K562 (cell line): ENCODE data around the gene HOXB6. TPM values are rescaled to one million over a fixed set of nuclear protein-coding genes. Genes with fewer than 3 reads are reported as not detected.
A peak's percentile ranks its signal among the peaks of the same experiment; 100 is the strongest.

Source experiments
- CBX1 ChIP-seq: sonication (generic); IDR thresholded peaks from 2 replicates; pipeline ENCODE4 v1.6.1; 2016; ENCODE audit warnings: antibody characterized with exemption, low read depth, mild to moderate bottlenecking
- CEBPB ChIP-seq: fragments of 450-650 bp; IDR thresholded peaks from 2 replicates; pipeline ENCODE4 v1.6.1; 2016; ENCODE audit warnings: missing genetic modification characterization, missing compliant biosample characterization
- FOXJ3 ChIP-seq: sonication (generic); formaldehyde crosslinking; IDR thresholded peaks from 2 replicates; pipeline ENCODE4 v1.4.0; 2020; ENCODE audit warnings: mild to moderate bottlenecking, missing genetic modification reagents
- GTF2A2 ChIP-seq: IDR thresholded peaks from 2 replicates; pipeline ENCODE4 v1.6.1; 2016; ENCODE audit warnings: mild to moderate bottlenecking, missing genetic modification characterization, missing compliant biosample characterization
- HNRNPUL1 ChIP-seq: fragments of 200-400 bp; formaldehyde crosslinking; IDR thresholded peaks from 2 replicates; pipeline ENCODE4 v1.6.1; 2017; ENCODE audit warnings: low read length
- IFI16 ChIP-seq: fragments of 250-450 bp; sonication (Bioruptor Pico); IDR thresholded peaks from 2 replicates; pipeline ENCODE4 v2.1.2; 2022; ENCODE audit warnings: mild to moderate bottlenecking, inconsistent platforms
- JUN ChIP-seq, 2 experiments: sonication (generic) in 1 of 2; formaldehyde crosslinking in 1 of 2; IDR thresholded peaks; 2 replicates each; pipeline versions ENCODE4 v1.6.1 to v1.8.0; 2012 to 2022; ENCODE audit warnings: borderline replicate concordance in 2 of 2, mild to moderate bottlenecking in 2 of 2, improper control_type of control experiment in 1 of 2, low read depth in 1 of 2, low read length in 1 of 2, missing genetic modification reagents in 1 of 2
- KDM4B ChIP-seq, 2 experiments: fragments of 450-650 bp in 1 of 2; sonication (generic) in 1 of 2; IDR thresholded peaks; 2 replicates each; pipeline ENCODE4 v1.6.1; 2016 to 2017; ENCODE audit warnings: borderline replicate concordance in 2 of 2, antibody characterized with exemption in 1 of 2, low read depth in 1 of 2, mild to moderate bottlenecking in 1 of 2
- LCOR ChIP-seq: sonication (generic); formaldehyde crosslinking; IDR thresholded peaks from 2 replicates; pipeline ENCODE4 v1.8.0; 2022; ENCODE audit warnings: mild to moderate bottlenecking, missing genetic modification reagents
- MAFF ChIP-seq: IDR thresholded peaks from 2 replicates; pipeline ENCODE4 v1.6.1; 2012; ENCODE audit warnings: low read length, improper control_type of control experiment
- MBD2 ChIP-seq: sonication (generic); IDR thresholded peaks from 2 replicates; pipeline ENCODE4 v1.6.1; 2016; ENCODE audit warnings: low read depth, borderline replicate concordance
- NUFIP1 ChIP-seq: fragments of 450-650 bp; IDR thresholded peaks from 2 replicates; pipeline ENCODE4 v1.6.1; 2018; ENCODE audit not compliant: partially characterized antibody
- SMARCA4 ChIP-seq: fragments of 450-650 bp; IDR thresholded peaks from 2 replicates; pipeline ENCODE4 v1.6.1; 2016
- SOX6 ChIP-seq: fragments of 450-650 bp; IDR thresholded peaks from 2 replicates; pipeline ENCODE4 v1.6.1; 2014; ENCODE audit warnings: mild to moderate bottlenecking
- SREBF2 ChIP-seq: sonication (generic); formaldehyde crosslinking; IDR thresholded peaks from 2 replicates; pipeline ENCODE4 v1.4.0; 2020; ENCODE audit warnings: mild to moderate bottlenecking, missing genetic modification reagents
- THRAP3 ChIP-seq: fragments of 450-650 bp; IDR thresholded peaks from 2 replicates; pipeline ENCODE4 v1.6.1; 2016; ENCODE audit warnings: mild to moderate bottlenecking, inconsistent platforms, borderline replicate concordance
- ZNF121 ChIP-seq: sonication (generic); formaldehyde crosslinking; conservative IDR thresholded peaks from 2 replicates; pipeline ENCODE4 v1.8.0; 2022; ENCODE audit warnings: missing genetic modification reagents
- ZNF354B ChIP-seq: fragments of 250-450 bp; sonication (Bioruptor Pico); IDR thresholded peaks from 2 replicates; pipeline ENCODE4 v1.4.0; 2020
- ZNF778 ChIP-seq: fragments of 450-650 bp; formaldehyde crosslinking; IDR thresholded peaks from 2 replicates; pipeline ENCODE4 v1.4.0; 2020; ENCODE audit warnings: mild to moderate bottlenecking, moderate library complexity
- polyA plus RNA-seq, 8 experiments: library from polyadenylated mRNA; depleted of rRNA in 4 of 8; stranded (reverse) in 5 of 8; unstranded in 3 of 8; fragments of >200 nt; fragmentation: Nextera tagmentation in 2 of 8; fragmentation: Illumina TruSeq in 1 of 8; extraction: Ambion mirVana in 2 of 8; extraction: Trizol in 1 of 8; gene quantifications; 2 replicates each; pipeline versions ENCODE4 v1.2.1 to v1.2.3, GENCODE V29; 2011 to 2014; ENCODE audit warnings: inconsistent platforms in 1 of 8, missing spikeins in 1 of 8
- total RNA-seq, 7 experiments: library from RNA; depleted of rRNA in 6 of 7; stranded (reverse); fragments of >200 nt in 6 of 7; fragmentation: Illumina TruSeq in 2 of 7; extraction: Trizol in 2 of 7; gene quantifications; 2 replicates each; pipeline versions ENCODE4 v1.2.1 to v1.2.3, GENCODE V29; 2011 to 2021; ENCODE audit warnings: low replicate concordance in 1 of 7
- TF ChIP-seq, protein P1 (sequence below): fragments of 450-650 bp; IDR thresholded peaks from 2 replicates; pipeline ENCODE4 v1.6.1; 2016; ENCODE audit warnings: borderline replicate concordance
- TF ChIP-seq, protein P2 (sequence below): fragments of 450-650 bp; formaldehyde crosslinking; IDR thresholded peaks from 2 replicates; pipeline ENCODE4 v1.4.0; 2020; ENCODE audit warnings: mild to moderate bottlenecking, mixed read lengths
- TF ChIP-seq, protein P3 (sequence below): IDR thresholded peaks from 2 replicates; pipeline ENCODE4 v1.6.1; 2011; ENCODE audit not compliant: insufficient read length; ENCODE audit errors: extremely low read depth
- TF ChIP-seq, protein P4 (sequence below): sonication (generic); formaldehyde crosslinking; IDR thresholded peaks from 2 replicates; pipeline ENCODE4 v1.8.1; 2023; ENCODE audit warnings: mild to moderate bottlenecking, missing genetic modification reagents

The HOXB6 gene
- total and polyA plus RNA-seq, 9 of the 15 experiments (the other 6 are each of a cell fraction or from before 2014, with no cell fraction given): 1.2 to 14.8 (median 4.9) TPM

DNA sequence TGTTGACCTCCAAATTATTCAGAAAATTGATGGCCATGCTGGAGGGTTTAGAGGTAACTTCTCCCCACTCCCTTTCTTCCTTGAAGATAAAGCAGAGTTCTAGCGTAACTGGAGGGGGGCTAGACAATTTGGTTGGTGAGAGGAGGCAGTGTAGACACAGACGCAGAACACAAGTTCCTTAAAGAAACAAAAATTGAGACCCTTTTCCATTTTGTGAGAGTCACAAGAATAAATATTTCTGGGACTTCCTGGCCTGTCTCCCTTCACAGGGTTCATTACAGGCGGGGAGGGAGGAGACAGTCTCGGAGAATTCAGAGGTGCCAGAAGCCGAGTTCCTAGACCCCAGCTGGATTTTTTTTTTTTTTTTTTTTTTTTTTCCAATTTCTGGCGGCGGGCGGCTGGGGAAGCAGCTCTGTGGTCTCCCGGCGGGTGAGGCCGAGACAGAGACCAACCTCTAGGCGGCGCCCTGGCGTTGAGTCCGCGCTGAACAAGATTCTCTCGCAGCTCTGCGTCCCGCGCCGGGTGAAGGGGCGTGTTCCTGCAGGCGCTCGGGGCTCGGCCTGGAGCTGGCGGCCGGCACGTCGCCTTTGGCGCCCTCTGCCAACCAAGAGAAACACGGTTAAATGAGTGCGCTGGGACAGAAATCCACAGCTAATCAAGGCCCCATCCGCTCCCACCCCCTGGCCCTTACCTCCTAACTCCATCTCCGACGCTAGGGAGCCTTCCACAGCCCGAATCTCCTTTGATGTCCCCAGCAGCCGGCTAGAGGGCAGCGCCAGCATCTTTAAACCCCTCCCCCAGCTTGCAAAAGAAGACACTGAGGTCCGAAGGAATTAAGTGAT lies 31.6 kb upstream of the HOXB6 start (continued):
- TF ChIP-seq, protein P1, sequence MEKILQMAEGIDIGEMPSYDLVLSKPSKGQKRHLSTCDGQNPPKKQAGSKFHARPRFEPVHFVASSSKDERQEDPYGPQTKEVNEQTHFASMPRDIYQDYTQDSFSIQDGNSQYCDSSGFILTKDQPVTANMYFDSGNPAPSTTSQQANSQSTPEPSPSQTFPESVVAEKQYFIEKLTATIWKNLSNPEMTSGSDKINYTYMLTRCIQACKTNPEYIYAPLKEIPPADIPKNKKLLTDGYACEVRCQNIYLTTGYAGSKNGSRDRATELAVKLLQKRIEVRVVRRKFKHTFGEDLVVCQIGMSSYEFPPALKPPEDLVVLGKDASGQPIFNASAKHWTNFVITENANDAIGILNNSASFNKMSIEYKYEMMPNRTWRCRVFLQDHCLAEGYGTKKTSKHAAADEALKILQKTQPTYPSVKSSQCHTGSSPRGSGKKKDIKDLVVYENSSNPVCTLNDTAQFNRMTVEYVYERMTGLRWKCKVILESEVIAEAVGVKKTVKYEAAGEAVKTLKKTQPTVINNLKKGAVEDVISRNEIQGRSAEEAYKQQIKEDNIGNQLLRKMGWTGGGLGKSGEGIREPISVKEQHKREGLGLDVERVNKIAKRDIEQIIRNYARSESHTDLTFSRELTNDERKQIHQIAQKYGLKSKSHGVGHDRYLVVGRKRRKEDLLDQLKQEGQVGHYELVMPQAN: no peak
- no peak for TF ChIP-seq MBD2
- TF ChIP-seq, protein P2, sequence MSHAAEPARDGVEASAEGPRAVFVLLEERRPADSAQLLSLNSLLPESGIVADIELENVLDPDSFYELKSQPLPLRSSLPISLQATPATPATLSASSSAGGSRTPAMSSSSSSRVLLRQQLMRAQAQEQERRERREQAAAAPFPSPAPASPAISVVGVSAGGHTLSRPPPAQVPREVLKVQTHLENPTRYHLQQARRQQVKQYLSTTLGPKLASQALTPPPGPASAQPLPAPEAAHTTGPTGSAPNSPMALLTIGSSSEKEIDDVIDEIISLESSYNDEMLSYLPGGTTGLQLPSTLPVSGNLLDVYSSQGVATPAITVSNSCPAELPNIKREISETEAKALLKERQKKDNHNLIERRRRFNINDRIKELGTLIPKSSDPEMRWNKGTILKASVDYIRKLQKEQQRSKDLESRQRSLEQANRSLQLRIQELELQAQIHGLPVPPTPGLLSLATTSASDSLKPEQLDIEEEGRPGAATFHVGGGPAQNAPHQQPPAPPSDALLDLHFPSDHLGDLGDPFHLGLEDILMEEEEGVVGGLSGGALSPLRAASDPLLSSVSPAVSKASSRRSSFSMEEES: no peak
- TF ChIP-seq KDM4B (IDR thresholded peaks at IDR 0.05; ENCODE audit: borderline replicate concordance in 2 of 2, low read depth in 1 of 2): no peak
- TF ChIP-seq LCOR (CRISPR knock-in tag): 0 out of 2 replicates have a peak, but pooled peaks have one; percentile 37
- no peak for TF ChIP-seq ZNF121 (CRISPR knock-in tag)
- no peak for TF ChIP-seq HNRNPUL1
- no peak for TF ChIP-seq THRAP3
- TF ChIP-seq SOX6: 0 out of 2 replicates have a peak, but pooled peaks have one; percentile 44
- TF ChIP-seq NUFIP1: no peak
- no peak for TF ChIP-seq CEBPB (tag)
- no peak for TF ChIP-seq ZNF778
- TF ChIP-seq SREBF2 (CRISPR knock-in tag): no peak
- 0 out of 2 replicates have a peak, but pooled peaks have one; percentile 45 for TF ChIP-seq CBX1
- peak; percentile 82 for TF ChIP-seq SMARCA4
- TF ChIP-seq ZNF354B (CRISPR knock-in tag): no peak
- no peak for TF ChIP-seq FOXJ3 (CRISPR knock-in tag)
- TF ChIP-seq, protein P3, sequence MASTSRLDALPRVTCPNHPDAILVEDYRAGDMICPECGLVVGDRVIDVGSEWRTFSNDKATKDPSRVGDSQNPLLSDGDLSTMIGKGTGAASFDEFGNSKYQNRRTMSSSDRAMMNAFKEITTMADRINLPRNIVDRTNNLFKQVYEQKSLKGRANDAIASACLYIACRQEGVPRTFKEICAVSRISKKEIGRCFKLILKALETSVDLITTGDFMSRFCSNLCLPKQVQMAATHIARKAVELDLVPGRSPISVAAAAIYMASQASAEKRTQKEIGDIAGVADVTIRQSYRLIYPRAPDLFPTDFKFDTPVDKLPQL: no peak
- no peak for TF ChIP-seq GTF2A2
- TF ChIP-seq, protein P4, sequence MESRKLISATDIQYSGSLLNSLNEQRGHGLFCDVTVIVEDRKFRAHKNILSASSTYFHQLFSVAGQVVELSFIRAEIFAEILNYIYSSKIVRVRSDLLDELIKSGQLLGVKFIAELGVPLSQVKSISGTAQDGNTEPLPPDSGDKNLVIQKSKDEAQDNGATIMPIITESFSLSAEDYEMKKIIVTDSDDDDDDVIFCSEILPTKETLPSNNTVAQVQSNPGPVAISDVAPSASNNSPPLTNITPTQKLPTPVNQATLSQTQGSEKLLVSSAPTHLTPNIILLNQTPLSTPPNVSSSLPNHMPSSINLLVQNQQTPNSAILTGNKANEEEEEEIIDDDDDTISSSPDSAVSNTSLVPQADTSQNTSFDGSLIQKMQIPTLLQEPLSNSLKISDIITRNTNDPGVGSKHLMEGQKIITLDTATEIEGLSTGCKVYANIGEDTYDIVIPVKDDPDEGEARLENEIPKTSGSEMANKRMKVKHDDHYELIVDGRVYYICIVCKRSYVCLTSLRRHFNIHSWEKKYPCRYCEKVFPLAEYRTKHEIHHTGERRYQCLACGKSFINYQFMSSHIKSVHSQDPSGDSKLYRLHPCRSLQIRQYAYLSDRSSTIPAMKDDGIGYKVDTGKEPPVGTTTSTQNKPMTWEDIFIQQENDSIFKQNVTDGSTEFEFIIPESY (CRISPR knock-in tag): 0 out of 2 replicates have a peak, but pooled peaks have one; percentile 42
- TF ChIP-seq MAFF: no peak
- no peak for TF ChIP-seq IFI16
- 0 out of 2 replicates have a peak, but pooled peaks have one; percentile 23 for TF ChIP-seq JUN (IDR thresholded peaks at IDR 0.05; ENCODE audit: borderline replicate concordance, low read depth, low read length)
- TF ChIP-seq JUN (CRISPR knock-in tag; IDR thresholded peaks at IDR 0.05; ENCODE audit: borderline replicate concordance): no peak
